Measurements from ENCODE around the gene TEAD2.
"Not testable (repeated sequence)": the region's sequence is repeated elsewhere in the genome, so short reads cannot be mapped to it uniquely, and the experiment has no call there.

Gene TEAD2

DNA sequence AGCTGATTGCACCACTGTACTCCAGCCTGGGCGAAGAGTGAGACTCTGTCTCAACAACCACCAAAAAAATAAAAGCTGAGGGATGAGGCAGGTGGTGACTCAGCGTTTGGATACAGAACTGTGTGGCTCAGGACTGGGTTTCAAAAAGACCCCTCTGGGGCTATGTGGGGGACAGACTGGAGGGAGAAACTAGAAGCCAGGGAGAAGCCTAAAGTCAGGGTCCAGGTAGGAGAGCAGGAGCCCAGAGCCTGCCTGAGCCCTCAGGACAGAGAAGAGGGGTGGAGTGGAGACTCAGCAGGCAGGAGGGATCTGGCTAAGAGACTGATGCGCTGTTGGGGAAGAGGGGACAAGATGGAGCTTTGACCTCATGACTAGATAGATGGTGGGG lies 28.8 kb downstream of the TEAD2 start:
- DNase-seq (ENCODE audit: low read depth in 3 of 3) = no peak

DNA sequence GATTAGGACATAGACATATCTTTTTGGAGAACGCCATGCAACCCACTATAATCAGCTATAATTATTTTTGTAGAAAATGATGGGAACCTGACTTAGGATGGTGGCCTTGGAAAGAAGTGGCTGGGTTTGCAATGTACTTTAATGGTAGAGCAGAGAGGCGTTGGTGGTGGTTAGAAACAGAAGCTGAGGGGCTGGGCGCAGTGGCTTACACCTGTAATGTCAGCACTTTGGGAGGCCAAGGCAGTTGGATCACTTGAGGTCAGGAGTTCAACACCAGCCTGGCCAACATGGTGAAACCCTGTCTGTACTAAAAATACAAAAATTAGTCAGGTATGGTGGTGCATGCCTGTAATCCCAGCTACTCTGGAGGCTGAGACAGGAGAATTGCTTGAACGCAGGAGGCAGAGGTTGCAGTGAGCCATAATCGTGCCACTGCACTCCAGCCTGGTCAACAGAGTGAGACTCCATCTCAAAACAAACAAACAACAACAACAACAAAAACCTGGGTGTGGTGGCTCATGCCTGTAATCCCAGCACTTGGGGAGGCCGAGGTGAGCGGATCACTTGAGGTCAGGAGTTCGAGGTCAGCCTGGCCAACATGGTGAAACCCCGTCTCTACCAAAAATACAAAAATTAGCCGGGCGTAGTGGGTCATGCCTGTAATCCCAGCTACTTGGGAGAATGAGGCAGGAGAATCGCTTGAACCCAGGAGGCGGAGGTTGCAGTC lies 29.4 kb downstream of the TEAD2 start:
- not testable (repeated sequence) for DNase-seq (ENCODE audit: low read depth in 3 of 3)

DNA sequence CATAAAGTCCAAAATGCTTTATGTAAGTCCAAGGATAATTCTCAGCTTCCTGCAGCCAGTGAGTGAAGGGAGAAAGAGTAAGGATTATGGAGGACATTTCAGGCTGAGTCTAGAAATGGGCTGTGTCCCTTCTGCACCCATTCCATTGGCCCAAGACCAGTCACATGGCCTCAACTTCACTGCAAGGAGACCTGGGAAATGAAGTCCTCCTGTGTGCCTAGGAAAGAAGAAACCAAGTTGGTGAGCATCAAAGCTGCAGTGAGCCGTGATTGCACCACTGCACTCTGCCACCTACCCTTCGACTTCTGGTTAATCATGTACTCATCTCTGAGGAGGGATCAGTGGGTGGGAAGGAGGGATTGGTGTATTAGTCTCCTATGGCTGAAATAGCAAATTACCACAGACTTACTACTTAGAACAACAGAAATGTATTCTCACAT lies 30.6 kb downstream of the TEAD2 start:
- peak in 2 of 3 experiments; percentile 28 to 45 for DNase-seq (ENCODE audit: low read depth in 3 of 3)

DNA sequence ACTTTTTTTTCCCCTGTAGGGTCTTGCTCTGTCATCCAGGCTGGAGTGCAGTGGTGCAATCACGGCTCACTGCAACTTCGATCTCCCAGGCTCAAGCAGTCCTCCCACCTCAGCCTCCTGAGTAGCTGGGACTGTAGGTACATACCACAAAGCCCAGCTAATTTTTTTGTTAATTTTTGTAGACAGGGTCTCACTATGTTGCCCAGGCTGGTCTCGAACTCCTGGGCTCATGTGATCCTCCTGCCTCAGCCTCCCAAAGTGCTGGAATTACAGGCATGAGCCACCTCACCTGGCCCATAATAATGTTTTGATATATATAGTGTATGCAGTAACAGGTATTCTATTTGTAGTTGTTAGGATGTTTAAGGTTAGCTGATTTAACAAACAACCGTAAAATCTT lies 31.0 kb downstream of the TEAD2 start:
- DNase-seq (ENCODE audit: low read depth in 3 of 3) = not testable (repeated sequence)

DNA sequence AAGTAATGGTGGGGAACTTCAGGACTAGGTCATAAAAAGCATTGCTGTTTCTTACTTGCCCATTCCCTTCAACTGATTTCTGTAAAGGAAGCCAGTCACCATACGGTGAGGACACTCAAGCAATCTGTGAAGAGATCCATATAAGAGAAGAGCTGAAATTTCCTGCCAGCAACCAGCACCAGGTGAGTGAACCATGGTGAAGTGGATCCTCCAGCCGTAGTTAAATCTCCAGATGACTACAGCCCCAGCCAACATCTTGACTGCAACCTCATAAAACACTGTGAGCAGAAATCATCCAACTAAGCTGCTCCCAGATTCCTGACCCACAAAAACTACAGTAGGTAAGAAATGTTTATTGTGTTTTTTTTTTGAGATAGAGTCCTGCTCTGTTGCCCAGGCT lies 33.5 kb downstream of the TEAD2 start:
- no peak for DNase-seq (ENCODE audit: low read depth in 3 of 3)

DNA sequence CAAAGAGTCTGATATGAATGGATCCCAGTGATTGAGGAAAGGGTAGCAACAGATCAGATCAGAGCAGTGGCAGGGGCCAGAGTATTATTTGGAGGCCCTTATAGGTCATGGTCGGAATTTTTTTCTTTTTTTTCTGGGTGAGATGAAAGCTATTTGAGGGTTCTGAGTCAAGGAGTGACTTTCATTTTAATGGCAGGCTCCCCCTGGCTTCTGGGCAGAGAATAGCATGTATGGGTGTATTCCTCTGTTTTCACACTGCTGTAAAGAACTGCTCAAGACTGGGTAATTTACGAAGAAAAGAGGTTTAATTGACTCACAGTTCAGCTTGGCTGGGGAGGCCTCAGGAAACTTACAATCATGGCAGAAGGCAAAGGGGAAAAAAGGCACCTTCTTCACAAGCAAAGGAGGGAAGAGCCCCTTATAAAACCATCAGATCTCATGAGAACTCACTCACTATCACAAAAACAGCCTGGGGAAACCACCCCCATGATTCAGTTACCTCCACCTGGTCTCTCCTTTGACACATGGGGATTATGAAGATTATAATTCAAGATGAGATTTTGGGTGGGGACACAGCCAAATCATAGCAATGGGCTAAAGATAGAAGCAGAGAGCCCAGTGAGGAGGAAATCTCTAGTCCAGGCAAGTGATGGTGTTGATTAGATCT lies 34.2 kb downstream of the TEAD2 start:
- DNase-seq (ENCODE audit: low read depth in 3 of 3) = no peak

DNA sequence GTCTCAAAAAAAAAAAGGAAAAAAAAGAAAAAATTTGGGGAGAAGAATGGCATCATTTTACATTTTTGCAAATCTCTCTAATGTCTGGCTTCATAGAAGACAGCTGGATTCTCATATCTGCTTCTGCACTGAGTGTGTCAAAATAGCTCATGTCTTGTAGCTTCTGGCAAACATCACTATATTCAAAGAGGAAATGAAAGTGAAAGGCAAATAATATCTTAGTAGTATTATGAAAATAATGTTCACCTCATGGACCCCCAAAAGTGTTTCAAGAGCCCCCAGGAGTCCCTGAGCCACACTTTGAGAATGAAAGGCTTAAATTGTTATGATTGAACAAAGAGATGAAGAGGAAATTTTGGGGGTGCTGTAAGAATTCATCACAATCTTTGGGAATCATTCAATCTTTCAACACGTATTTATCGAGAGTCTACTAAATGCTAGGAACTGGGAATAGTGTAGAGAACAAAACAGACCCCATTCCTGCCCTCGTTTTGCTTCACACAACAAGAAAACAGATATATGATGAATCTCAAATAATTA lies 36.0 kb downstream of the TEAD2 start:
- DNase-seq (ENCODE audit: low read depth in 3 of 3) = no peak

DNA sequence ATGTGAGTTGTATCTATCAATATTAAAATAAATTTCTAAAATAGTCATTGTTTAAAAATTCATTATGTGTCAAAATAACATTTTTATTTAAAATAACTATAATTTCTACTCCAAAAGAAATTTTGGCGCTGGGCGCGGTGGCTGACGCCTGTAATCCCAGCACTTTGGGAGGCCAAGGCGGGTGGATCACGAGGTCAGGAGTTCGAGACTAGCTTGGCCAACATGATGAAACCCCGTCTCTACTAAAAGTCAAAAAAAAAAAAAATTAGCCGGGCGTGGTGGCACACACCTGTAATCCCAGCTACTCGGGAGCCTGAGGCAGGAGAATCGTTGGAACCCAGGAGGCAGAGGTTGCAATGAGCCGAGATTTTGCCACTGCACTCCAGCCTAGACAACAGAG lies 36.5 kb downstream of the TEAD2 start:
- DNase-seq (ENCODE audit: low read depth in 3 of 3) = not testable (repeated sequence)

- no peak for DNase-seq (ENCODE audit: low read depth in 3 of 3)
Observed at GRCh38 chr19:49324801-49325576, 37.2 kb downstream of the TEAD2 start, which contains the start of gene SLC6A16. TSS of gene SLC6A16 (minus strand) at chr19:49325191. CDS start at chr19:49311347, 13,844 bp downstream.

DNA sequence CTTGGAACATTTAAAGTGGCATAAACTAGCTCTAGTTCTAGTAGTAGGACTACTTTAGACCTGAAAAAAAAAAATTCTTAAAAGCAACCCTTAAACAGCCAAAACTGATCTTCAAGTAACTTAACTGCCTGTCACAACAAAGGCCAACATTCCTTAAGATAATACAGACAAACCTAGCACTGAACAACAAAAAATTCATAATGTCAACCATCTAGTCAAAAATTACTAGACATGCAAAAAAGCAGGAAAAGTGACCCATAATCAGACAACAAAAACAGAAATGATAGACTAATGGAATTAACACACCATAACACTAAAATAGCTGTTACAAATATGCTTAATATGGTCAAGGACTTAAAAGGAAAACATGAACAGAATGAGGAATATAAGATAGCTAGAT lies 43.9 kb downstream of the TEAD2 start:
- DNase-seq (ENCODE audit: low read depth in 3 of 3) = no peak

- DNase-seq (ENCODE audit: low read depth in 3 of 3) = no peak
Observed at GRCh38 chr19:49316284-49316683, 45.9 kb downstream of the TEAD2 start.

DNA sequence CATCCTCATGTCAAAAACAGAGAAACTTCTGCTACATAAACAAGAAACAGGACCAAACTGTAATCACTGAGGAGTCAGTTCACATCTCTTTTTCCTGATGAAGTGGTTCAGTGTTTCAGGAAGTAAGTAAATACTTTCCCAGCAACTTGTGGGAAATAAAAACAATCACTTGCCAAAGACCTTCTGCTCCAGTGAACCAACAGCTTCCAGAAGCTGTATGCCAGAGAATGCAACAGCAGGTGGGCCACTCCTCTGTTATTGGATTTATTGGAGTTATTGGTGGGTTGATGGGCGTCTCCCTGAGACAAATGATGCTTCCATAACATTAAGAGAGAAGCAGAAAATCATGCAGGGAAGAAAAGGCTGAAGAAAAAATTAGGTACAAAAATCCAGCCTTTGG lies 47.1 kb downstream of the TEAD2 start:
- DNase-seq (ENCODE audit: low read depth in 3 of 3) = no peak

- DNase-seq (ENCODE audit: low read depth in 3 of 3) = no peak
Observed at GRCh38 chr19:49309087-49309486, 53.1 kb downstream of the TEAD2 start.

GRCh38 chr19:49306734-49307133 lies 55.5 kb downstream of the TEAD2 start:
- DNase-seq (ENCODE audit: low read depth in 3 of 3) = not testable (repeated sequence)

GRCh38 chr19:49301866-49302252 lies 60.4 kb downstream of the TEAD2 start:
- no peak for DNase-seq (ENCODE audit: low read depth in 3 of 3)

DNA sequence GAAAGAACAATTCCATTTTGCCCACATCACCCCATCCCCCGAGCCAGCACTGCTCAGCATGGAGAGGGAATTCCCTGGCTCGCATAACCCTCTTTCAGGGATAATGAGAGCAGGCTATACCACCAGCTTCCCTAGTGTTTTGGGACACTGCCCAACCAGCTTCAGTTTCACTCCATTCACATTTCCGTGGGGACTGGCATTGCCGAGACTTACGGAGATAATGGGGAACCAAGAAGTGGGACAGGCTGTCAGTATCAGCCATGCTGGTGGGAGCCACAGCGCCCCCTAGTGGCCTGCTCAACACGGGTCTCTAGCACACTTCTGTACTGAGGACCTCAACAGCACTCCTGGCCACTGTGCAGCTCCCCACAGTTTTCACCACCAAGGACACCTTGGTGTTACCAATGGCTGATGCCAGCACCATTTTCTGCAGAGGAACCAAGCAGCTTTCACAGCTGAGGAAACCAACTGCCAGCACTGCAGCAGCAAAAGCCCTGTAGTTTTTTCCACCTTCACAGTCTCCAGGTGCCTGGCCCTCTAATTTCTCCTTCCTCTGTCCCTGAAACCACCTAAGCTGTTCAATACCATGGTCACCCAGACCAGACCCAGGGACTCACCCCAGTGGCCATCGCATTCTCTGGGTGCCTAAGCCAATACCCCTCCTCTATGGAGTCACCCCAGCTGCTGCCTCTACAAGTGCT lies 60.9 kb downstream of the TEAD2 start:
- peak; percentile 59 to 72 (median 69) for DNase-seq (ENCODE audit: low read depth in 3 of 3)

DNA sequence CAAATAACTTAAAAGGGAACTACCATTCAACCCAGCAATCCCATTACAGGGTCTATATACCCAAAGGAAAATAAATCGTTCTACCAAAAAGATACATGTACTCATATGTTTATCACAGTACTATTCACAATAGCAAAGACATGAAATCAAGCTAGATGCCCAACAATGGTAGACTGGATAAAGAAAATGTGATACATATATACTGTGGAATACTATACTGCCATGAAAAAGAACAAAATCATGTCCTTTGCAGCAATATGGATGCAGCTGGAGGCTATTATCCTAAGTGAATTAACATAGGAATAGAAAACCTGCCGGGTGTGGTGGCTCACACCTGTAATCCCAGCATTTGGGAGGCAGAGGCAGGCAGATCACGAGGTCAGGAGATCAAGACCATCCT lies 63.6 kb downstream of the TEAD2 start:
- DNase-seq (ENCODE audit: low read depth in 3 of 3) = not testable (repeated sequence)

- DNase-seq (ENCODE audit: low read depth in 3 of 3) = no peak
Observed at GRCh38 chr19:49297403-49297802, 64.8 kb downstream of the TEAD2 start.

- no peak for DNase-seq (ENCODE audit: low read depth in 3 of 3)
Observed at GRCh38 chr19:49295208-49295880, 66.9 kb downstream of the TEAD2 start.

DNA sequence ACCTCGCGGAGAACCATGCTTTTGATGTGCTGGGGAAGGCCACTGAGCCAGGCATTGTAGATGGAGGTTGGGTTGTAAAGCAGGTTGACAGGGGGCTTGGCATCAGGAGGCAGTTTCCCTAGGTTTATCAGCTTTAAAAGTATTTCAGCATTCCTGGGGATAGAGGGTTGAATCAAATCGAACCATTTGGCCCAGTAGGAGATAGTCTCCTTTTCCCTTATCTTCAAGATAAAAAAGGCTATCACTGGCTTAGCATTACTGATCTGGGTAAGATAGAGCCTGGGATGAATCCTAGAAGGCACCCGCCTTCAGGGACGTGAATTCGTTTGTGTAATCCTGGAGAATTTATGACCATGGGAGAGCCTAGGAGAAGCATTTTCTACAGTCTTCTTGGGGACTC lies 67.8 kb downstream of the TEAD2 start:
- no peak for DNase-seq (ENCODE audit: low read depth in 3 of 3)
